HEK293T (cell line): ENCODE data around the gene CEACAM18.

Experiments used
- CTCF ChIA-PET: fragments of 350-600 bp; formaldehyde crosslinking; extraction: SDS; loops from one replicate; lab custom pipeline; 2021; ENCODE audit warnings: antibody characterized with exemption, inconsistent platforms; lab: Yijun Ruan, JAX
- POLR2A ChIA-PET: fragments of 350-600 bp; formaldehyde crosslinking; extraction: SDS; loops from one replicate; lab custom pipeline; 2020; ENCODE audit warnings: antibody characterized with exemption, inconsistent platforms; lab: Yijun Ruan, JAX
- DNase-seq: peaks from one replicate; pipeline ENCODE4 v3.0.0; 2012; ENCODE audit warnings: mixed read lengths; ENCODE audit errors: extremely low spot score
- ARNT ChIP-seq: fragments of 450-650 bp; IDR thresholded peaks from 2 replicates; pipeline ENCODE4 v1.6.1; 2017; ENCODE audit warnings: mild to moderate bottlenecking
- BHLHE40 ChIP-seq: fragments of 450-650 bp; IDR thresholded peaks from 2 replicates; pipeline ENCODE4 v1.6.1; 2016; ENCODE audit warnings: mild to moderate bottlenecking, moderate library complexity, borderline replicate concordance
- CTBP1 ChIP-seq: fragments of 450-650 bp; IDR thresholded peaks from 2 replicates; pipeline ENCODE4 v1.6.1; 2016; ENCODE audit warnings: borderline replicate concordance
- ELF4 ChIP-seq: fragments of 450-650 bp; IDR thresholded peaks from 2 replicates; pipeline ENCODE4 v1.6.1; 2017; ENCODE audit warnings: antibody characterized with exemption
- FOXA1 ChIP-seq: fragments of 450-650 bp; IDR thresholded peaks from 2 replicates; pipeline ENCODE4 v1.6.1; 2016; ENCODE audit warnings: mild to moderate bottlenecking
- FOXK2 ChIP-seq: fragments of 450-650 bp; IDR thresholded peaks from 2 replicates; pipeline ENCODE4 v1.6.1; 2016; ENCODE audit warnings: mild to moderate bottlenecking
- FOXM1 ChIP-seq: fragments of 450-650 bp; IDR thresholded peaks from 2 replicates; pipeline ENCODE4 v1.6.1; 2017; ENCODE audit warnings: mild to moderate bottlenecking, borderline replicate concordance
- HDGF ChIP-seq: fragments of 450-650 bp; IDR thresholded peaks from 2 replicates; pipeline ENCODE4 v1.6.1; 2017; ENCODE audit warnings: antibody characterized with exemption, borderline replicate concordance
- L3MBTL2 ChIP-seq: fragments of 450-650 bp; conservative IDR thresholded peaks from 2 replicates; pipeline ENCODE4 v1.6.1; 2016; ENCODE audit warnings: mild to moderate bottlenecking
- LEF1 ChIP-seq: fragments of 450-650 bp; IDR thresholded peaks from 2 replicates; pipeline ENCODE4 v1.6.1; 2017; ENCODE audit warnings: mild to moderate bottlenecking, borderline replicate concordance
- NFRKB ChIP-seq: fragments of 450-650 bp; IDR thresholded peaks from 2 replicates; pipeline ENCODE4 v1.6.1; 2016; ENCODE audit warnings: mild to moderate bottlenecking, moderate library complexity
- PKNOX1 ChIP-seq: fragments of 450-650 bp; IDR thresholded peaks from 2 replicates; pipeline ENCODE4 v1.6.1; 2016
- SP1 ChIP-seq: fragments of 450-650 bp; IDR thresholded peaks from 2 replicates; pipeline ENCODE4 v1.6.1; 2017
- SUZ12 ChIP-seq: fragments of 450-650 bp; IDR thresholded peaks from 2 replicates; pipeline ENCODE4 v1.6.1; 2016; ENCODE audit warnings: mild to moderate bottlenecking
- TARDBP ChIP-seq: fragments of 450-650 bp; IDR thresholded peaks from 2 replicates; pipeline ENCODE4 v1.6.1; 2016
- ZNF384 ChIP-seq: fragments of 450-650 bp; IDR thresholded peaks from 2 replicates; pipeline ENCODE4 v1.6.1; 2016

The CEACAM18 gene

DNA sequence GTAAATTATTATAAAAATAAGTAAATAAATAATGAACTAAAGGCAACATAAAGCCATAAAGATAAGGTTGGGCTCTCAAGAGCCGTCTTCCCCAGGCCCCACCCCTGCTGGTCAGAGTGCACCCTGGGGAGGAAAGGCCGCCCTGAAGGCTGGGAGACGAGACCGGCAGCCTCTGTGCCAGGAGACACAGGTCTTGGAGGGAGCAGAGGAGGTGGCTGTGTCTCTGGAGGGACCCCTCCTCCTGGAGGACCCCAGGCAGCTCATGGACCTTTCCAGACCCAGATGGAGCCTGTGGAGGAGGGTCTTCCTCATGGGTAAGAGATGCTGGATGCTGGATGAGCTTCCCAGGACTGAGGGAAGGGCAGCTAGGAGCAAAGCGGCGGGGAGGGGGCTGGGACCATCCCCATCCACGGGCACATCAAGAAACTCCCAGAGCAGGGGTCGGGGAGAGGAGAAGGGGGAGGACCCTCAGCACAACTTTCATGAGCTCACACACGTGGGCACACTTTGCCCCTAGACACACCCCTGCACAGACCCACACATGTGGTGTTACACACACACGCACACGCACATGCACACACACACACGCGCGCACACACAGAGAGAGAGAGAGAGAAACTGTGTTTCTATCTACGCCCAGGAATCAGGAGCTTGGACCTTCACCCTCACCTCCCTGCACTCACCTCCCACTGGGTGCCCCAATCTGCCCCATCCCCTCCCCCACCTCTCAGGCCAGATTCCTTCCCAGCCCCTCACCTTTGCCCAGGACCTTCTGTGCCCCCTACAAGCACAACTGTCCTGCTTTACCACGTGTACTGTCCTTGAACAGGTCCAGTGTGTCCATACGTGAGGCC is at the start of gene CEACAM18:
Gene CEACAM18, plus strand, starts transcription at position 159 of the 854 bp plus-strand sequence.
- TF ChIP-seq LEF1, result no peak
- no peak for TF ChIP-seq NFRKB
- no peak for TF ChIP-seq ZNF384
- no peak for TF ChIP-seq FOXM1
- no peak for TF ChIP-seq SUZ12
- TF ChIP-seq PKNOX1, result no peak
- no peak for TF ChIP-seq FOXA1
- TF ChIP-seq CTBP1, result no peak
- ChIA-PET POLR2A (no interaction called here), CTCF (no interaction called here)
- DNase-seq, result no peak

GRCh38 chr19:51430221-51430620 is 48.1 kb upstream of the CEACAM18 start:
- CTCF ChIA-PET, result no interaction called here

GRCh38 chr19:51431124-51431523 is 47.2 kb upstream of the CEACAM18 start:
- POLR2A ChIA-PET, result no interaction called here
- CTCF ChIA-PET, result no interaction called here
- TF ChIP-seq ZNF384, result no peak
- no peak for TF ChIP-seq ELF4
- no peak for TF ChIP-seq SUZ12
- TF ChIP-seq FOXA1, result no peak
- no peak for TF ChIP-seq SP1
- TF ChIP-seq TARDBP, result no peak
- no peak for TF ChIP-seq HDGF
- no peak for TF ChIP-seq BHLHE40
- TF ChIP-seq NFRKB, result no peak
- no peak for TF ChIP-seq FOXM1
- no peak for TF ChIP-seq FOXK2
- no peak for TF ChIP-seq LEF1
- TF ChIP-seq L3MBTL2, result no peak
- TF ChIP-seq CTBP1, result no peak
- no peak for TF ChIP-seq ARNT
- no peak for TF ChIP-seq PKNOX1
- DNase-seq, result no peak

More at GRCh38 chr19:51430221-51430620, 48.1 kb upstream of the CEACAM18 start:
- POLR2A ChIA-PET, result no interaction called here
- DNase-seq, result no peak
- no peak for TF ChIP-seq FOXA1
- TF ChIP-seq FOXK2, result no peak
- no peak for TF ChIP-seq ZNF384
- no peak for TF ChIP-seq TARDBP
- no peak for TF ChIP-seq ARNT
- TF ChIP-seq FOXM1, result no peak
- TF ChIP-seq SP1, result no peak
- TF ChIP-seq NFRKB, result no peak
- no peak for TF ChIP-seq LEF1
- TF ChIP-seq SUZ12, result no peak
- TF ChIP-seq HDGF, result no peak
- TF ChIP-seq ELF4, result no peak

DNA sequence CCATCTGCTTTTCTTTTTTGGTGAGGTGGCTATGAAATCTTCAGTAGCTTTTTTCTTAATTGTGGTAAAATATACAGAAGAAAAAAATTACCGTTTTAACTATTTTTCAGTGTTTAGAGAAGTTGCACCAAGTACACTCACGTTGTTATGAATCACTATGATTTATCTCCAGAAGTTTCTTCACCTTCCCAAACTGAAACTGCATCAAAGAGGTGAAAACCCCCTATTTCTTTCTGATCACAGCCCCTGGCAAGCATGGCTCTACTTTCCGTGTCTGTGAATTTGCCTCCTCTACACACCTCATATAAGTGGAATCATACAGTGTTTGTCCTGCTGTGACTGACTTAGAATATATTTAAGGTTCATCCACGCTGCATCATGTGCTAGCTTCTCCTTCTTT is 45.3 kb upstream of the CEACAM18 start:
- ChIA-PET POLR2A (no interaction called here), CTCF (no interaction called here)
- DNase-seq, result no peak
- TF ChIP-seq SP1 (no peak), TARDBP (no peak), LEF1 (no peak), HDGF (no peak), FOXA1 (no peak), ARNT (no peak)

DNA sequence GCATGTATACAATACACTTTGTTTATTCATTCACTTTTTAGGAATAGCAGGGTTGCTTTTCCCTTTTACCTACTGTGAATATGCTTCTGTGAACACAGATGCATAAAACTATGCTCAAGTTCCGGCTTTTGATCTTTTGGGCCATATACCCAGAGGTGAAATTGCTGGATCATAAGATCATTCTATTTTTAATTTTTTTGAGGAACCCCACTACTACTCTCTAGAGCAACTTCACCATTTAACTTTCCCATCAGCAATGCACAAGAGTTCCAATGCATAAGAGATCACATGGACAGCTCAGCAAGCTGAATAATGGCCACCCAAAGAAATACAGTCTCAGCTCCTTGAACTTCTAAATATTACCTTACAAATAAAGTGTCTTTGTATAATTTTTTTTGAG is 43.9 kb upstream of the CEACAM18 start:
- no peak for DNase-seq
- TF ChIP-seq NFRKB, result no peak
- no peak for TF ChIP-seq ARNT
- no peak for TF ChIP-seq FOXM1
- no peak for TF ChIP-seq ZNF384
- TF ChIP-seq CTBP1, result no peak
- no peak for TF ChIP-seq FOXA1
- no peak for TF ChIP-seq LEF1
- TF ChIP-seq SUZ12, result no peak
- no peak for TF ChIP-seq SP1
- TF ChIP-seq FOXK2, result no peak
- no peak for TF ChIP-seq TARDBP
- no peak for TF ChIP-seq PKNOX1
- TF ChIP-seq HDGF, result no peak
- TF ChIP-seq ELF4, result no peak
- no peak for TF ChIP-seq L3MBTL2
- TF ChIP-seq BHLHE40, result no peak
- POLR2A ChIA-PET, result no interaction called here
- CTCF ChIA-PET, result no interaction called here

DNA sequence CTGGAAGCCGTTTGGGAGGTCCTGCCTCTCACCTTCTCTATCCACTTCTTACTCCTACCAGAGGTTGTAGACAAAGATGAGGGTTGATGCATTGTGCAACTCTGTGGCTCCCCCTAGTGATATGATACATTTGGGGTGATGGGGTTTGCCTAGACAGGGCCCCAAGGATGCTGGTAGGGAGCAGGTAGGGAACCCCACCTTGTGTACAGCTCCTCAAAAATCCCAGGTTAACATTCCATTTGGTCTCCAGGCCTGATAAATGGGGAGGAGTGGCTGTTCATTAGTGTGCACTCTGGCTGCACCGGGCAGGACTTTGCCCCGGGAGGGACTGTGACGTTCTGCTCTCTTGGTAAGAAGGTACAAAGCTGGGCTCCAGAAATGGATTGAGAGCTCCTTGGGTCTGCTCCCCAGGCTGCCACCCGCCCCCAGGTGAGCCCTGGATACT is 39.3 kb upstream of the CEACAM18 start:
- no peak for DNase-seq
- ChIA-PET POLR2A (no interaction called here), CTCF (interaction anchor here (1.1 kb wide), 1 partner anchor 17 kb away, joined by 3 read pairs; no protein-coding TSS in a partner anchor)
- no peak for TF ChIP-seq HDGF
- no peak for TF ChIP-seq SP1
- no peak for TF ChIP-seq ZNF384
- TF ChIP-seq SUZ12, result no peak
- no peak for TF ChIP-seq ARNT
